Bone marrow (tissue), 2 donors: ENCODE results near the gene FKBP10.
"Not testable (repeated sequence)": the region's sequence is repeated elsewhere in the genome, so short reads cannot be mapped to it uniquely, and the experiment has no call there.

ENCODE experiments used
- DNase-seq, 2 donors: peaks; one replicate each; lab custom pipeline; 2025; lab: John Stamatoyannopoulos, UW

Gene FKBP10, protein sequence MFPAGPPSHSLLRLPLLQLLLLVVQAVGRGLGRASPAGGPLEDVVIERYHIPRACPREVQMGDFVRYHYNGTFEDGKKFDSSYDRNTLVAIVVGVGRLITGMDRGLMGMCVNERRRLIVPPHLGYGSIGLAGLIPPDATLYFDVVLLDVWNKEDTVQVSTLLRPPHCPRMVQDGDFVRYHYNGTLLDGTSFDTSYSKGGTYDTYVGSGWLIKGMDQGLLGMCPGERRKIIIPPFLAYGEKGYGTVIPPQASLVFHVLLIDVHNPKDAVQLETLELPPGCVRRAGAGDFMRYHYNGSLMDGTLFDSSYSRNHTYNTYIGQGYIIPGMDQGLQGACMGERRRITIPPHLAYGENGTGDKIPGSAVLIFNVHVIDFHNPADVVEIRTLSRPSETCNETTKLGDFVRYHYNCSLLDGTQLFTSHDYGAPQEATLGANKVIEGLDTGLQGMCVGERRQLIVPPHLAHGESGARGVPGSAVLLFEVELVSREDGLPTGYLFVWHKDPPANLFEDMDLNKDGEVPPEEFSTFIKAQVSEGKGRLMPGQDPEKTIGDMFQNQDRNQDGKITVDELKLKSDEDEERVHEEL

DNA sequence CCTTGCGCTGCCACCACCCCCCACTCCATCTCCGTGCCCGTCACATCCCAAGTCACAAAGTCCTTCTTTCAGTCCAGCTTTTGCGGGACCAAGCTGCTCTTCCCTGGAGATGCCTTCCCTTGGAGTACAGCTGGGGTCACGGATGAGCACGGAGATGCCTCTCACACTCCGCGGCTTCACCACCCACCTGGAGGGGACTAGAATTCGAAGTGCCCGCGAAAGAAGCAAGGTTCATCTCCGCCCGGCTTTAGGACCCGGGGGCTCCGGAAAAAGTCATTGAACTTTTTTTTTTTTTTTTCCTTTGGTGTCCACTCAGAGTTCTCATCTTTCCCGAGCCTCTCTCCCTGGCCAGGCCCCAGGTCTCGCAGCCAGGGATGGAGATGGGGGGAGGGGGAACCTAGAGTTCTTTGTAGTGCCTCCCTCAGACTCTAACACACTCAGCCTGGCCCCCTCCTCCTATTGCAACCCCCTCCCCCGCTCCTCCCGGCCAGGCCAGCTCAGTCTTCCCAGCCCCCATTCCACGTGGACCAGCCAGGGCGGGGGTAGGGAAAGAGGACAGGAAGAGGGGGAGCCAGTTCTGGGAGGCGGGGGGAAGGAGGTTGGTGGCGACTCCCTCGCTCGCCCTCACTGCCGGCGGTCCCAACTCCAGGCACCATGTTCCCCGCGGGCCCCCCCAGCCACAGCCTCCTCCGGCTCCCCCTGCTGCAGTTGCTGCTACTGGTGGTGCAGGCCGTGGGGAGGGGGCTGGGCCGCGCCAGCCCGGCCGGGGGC lies at the start of gene FKBP10:
FKBP10 (plus strand) TSS at position 624 of the 771 bp plus-strand sequence; CDS start at position 655, 31 bp downstream.
- DNase-seq: no peak

DNA sequence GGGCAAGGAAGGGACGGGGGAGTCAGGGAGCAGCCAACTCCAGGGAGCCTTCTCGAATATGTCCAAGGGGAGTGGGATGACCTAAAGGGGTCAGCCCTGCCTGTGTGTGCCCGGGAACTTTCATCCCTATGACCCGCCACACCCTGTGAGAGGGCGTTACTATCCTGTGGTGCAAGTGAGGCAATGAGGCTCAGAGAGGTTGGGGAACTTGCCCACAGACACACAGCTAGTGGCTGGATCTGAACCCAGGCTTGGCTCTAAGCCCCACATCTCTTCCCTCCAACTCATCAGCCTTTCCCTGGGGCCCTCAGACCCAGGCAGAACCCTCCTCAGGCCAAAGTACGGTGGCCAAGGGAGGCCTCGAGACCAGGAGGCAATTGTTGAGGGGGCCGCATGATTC lies 49.5 kb upstream of the FKBP10 start:
- no peak for DNase-seq

DNA sequence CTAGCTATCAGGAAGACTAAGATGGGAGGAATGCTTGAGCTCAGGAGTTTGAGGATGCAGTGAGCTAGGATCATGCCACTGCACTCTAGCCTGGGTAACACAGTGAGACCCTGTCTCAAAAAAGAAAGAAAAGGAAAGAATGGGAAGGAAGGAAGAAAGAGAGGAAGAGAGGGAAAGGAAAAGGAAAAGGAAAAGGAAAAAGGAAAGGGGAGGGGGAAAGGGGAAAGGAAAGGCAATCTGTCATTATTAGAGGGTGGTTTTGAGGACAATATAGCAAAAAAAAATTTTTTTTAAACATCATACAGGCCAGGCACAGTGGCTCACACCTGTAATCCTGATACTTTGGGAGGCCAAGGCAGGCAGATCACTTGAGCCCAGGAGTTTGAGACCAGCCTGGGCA lies 46.7 kb upstream of the FKBP10 start:
- DNase-seq: no peak

DNA sequence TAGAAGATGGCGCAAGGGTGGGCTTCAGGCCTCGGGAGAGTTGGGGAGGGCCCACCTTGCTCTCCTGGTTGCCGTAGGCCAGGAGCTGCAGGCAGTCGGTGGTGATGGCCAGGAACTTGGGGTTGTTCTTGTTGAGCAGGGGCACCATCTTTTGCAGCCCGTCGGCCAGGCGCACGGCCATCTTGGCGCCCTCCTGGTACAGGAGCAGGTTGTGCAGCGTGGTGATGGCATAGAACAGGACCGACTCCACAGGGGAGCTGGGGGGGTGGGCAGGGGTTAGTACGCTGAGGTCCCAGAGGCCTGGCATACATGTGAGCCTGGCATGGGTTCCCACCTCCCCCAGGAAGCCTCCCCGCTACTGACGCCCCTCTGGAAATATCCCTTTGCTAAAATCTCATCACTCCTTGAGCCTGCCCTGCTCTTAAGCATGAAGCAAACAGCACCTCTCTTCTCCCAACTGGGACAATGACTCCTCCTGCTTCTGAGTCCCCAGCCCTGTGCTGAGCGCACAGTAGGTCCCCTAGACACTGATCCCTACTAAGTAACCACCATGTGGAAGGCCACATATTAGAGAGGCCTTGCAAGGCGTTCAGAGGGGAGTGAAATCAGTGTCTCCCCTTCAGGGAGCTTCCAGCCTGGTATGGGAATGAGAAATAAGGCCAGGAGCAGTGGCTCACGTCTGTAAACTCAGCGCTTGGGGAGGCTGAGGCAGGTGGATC lies 45.3 kb upstream of the FKBP10 start:
- no peak for DNase-seq

DNA sequence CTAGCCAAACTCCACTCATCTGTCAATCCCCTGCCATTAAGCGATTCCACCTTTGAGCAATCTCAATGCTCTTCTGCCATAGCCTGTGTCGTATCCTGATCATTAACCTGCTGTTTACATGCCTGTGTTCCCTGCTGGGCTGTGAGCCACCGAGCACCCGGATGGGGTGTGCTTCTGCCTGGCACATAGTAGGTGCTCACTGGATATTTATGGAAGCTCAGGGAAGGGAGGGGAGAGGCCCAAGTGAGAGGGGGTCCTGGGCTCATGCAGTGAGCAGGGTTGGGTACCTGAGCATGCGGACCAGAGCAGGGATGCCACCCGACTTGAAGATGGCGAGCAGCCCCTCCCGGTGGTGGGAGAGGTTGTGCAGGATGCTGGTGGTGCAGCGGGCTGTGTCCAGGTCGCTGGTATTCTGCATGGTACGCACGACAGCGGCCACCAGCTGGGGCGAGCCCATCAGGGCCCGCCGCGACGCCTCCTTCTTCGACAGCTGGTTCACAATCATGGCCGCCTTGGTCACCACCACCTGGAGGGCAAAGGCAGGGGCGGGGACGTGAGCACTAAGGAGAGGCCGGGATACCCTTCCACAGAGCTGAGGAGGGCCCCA lies 44.0 kb upstream of the FKBP10 start:
- no peak for DNase-seq

DNA sequence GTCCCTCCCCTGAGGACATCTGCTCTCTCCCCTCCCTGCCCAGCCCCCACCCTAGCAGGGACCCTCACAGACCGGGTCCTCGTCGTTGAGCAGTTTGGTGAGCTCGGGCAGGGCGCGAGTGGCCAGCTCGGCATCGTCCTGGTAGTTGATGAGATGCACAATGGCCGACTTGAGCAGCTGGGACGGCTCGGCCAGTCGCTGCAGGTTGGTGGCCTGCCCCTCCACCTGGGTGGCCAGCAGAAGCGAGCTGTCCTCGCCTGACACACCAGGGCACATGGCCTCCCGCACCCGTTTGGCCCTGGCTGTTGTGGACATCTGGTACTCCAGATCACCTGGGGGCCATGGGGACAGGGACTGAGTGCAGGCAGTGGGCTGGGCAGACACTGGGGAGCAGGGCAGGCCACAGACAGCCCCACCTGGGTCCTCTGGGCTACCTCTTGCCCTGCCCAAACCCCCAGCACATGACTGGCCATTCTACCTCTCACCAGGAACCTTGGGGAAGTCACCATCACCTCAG lies 43.4 kb upstream of the FKBP10 start:
- no peak for DNase-seq

DNA sequence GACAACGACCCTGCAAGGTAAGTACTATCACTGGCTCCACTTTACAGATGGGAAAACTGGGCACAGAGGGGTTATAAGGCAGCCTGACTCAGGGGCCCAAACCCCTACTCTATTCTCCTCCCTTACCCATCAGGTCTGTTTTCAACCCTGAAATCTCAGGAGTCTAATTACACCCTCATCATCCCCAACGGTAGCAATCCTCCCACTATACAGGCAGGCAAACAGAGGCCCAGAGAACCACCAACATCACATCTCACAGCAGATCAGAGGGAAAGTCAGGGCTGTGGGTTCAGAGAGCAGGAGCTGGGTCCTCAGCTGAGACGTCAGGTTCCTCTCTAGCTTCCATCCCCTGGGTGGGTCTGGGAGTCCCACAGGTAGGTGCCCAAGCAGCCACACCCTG lies 42.8 kb upstream of the FKBP10 start:
- DNase-seq: no peak

DNA sequence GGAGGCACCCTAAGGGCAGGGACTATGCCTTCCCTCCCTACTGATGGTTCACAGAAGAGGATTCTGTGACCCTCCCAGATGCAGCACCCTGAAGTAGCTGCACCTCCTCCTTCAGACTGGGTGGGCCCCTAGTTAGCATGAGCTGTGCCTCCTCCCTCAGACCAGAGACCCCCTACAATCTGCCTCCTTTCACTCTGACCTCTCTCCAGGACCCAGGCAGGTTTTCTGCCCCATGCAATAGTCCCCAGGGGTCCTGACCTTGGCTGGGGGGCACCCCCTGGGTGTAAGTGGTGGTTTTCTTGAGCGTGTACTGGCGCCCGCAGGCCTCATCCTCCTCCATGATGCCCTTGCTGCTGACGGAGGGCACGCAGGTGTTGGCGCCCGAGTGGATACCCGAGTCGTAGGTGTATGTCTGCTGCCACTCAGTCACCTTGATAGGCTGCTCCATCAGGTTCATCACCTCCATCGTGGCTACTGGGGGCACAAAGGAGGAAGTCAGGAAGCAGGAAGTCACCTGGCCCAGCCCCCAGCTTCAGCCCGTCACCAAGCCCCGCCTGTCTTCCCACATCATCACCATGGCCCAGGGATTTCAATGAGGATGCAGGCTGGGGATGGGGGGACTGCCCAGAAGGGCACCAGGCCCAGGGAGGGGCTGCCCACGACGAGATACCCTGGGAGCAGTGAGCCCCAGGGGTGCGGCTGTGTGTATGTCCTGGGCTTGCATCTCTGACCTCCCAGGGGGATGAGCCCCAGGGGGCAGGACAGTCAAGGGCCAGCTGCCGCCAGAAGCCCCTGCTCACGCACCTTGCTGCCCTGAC lies 41.2 kb upstream of the FKBP10 start:
- no peak for DNase-seq

DNA sequence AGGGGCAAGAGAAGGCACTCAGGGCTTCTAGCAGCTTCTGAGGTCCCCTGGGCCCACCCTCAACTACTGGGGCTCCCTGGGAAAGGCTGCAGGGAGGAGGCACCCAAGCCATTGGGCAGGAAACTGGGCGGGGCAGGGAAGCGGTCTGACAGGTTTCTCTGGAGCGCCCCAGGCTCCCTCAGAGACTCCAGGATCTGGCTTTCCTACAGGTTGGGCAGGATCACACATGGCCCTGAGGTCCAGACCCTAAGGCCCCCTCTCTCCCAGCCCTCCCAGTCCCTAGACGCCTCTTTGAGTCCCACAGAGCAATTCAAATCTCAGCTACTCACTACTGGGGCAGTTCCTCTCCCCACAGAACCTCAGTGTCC lies 40.6 kb upstream of the FKBP10 start:
- no peak for DNase-seq

DNA sequence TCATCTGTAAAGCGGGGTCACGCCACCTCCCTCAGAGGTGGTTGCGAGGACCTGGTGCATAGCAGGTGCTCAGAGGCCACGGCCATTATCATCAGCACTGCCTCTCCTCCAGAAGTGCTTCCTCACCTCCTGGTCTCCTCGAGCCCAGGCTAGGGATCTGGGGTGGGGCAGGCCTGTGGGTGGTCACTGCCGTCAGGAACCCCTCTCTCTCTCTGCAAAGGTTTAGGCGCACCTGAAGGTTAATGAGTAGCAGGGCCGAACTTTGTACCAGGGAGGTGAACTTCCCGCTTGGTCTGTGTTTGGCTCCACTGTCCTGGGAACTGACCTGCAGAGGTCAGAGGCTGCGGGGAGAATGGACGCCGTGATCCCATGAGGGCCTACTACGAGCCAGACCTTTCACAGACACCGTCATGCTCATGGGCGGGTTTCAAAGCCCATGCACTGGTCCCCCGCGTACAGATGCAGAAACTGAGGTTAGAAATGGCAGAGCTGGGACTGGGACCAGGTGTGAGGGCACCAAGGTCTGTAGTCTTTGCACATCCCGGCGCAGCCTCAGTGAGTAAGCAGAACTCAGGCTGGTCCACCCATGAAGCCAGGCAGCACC lies 40.1 kb upstream of the FKBP10 start:
- DNase-seq: no peak

DNA sequence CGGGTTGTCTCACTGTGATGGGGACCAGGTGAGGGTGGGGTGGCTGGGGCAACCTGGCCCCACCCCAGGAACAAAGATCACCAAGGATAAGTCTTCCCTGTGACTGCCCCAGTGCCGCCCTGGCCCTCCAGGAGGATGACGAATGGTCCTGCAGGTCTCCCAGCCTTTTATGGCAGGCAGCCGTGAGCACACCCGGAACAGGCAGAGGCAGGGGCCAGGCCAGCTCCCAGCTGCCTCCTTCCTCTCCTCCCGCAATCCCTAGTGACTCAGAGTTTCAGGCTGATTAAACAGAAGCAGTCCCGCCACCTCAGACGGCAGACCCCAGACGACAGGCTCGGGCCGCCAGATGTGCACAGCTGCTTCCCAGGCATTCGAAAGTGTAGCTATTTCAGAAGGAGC lies 39.6 kb upstream of the FKBP10 start:
- no peak for DNase-seq

DNA sequence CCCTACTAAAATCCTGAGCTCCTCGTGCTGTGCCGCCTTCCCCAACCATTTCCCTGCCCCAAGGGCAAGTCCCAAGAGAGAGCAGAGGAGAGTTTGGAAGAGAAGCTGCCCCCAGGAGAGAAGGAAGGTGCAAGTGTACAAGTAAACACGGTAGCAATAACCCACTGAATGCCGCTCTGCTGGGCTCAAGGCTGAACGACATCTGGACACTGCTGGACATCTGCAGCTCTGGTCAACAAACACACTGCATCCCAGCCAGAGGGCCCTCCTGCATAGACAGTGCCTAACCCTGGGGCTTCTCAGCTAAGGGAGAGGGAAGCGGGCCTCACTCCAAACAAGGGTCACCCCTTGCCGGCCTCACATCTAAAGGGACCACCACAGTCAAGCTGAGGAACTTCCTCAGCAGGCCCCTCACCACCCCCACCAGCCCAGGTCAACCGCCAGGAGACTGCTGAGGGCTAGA lies 39.0 kb upstream of the FKBP10 start:
- no peak for DNase-seq

DNA sequence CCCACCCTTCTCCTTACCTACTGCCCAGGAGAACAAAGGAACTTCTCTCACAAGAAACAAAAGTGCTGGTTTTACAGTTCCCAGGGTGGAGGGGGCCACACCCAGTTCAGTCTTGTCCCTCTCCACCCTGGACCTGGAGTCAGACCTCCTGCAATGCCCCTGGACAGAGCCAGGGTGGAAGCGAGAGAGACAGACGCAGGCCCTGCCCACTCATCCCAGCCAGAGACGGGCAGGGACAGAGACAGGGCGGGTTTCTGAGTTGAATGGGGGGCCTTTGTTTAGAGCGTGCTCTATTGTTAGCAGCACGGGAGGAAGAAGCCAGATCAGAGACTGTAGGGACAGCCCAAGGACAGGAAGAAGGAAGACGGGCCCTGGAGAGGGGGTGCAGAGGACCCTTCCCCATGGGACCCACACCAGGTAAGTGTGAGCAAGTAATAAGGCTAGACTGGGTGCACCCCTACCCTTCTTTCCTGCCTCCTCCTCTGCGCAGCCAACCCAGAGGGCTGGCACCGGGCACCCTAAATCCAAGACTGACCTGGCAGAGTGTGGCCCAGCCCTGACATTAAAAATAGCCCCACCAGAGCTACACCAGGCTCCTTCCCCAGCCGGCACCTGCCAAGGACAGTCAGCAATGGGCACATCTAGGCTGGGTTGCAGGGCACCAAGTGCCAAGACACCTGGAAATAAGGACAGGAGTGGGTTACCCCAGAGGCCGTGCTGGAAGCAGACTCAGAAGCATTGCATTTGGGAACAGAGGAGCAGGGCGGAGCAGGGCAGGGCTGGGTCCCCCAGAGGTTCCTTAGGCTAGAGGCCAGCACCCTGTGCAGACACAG lies 37.2 kb upstream of the FKBP10 start:
- no peak for DNase-seq

DNA sequence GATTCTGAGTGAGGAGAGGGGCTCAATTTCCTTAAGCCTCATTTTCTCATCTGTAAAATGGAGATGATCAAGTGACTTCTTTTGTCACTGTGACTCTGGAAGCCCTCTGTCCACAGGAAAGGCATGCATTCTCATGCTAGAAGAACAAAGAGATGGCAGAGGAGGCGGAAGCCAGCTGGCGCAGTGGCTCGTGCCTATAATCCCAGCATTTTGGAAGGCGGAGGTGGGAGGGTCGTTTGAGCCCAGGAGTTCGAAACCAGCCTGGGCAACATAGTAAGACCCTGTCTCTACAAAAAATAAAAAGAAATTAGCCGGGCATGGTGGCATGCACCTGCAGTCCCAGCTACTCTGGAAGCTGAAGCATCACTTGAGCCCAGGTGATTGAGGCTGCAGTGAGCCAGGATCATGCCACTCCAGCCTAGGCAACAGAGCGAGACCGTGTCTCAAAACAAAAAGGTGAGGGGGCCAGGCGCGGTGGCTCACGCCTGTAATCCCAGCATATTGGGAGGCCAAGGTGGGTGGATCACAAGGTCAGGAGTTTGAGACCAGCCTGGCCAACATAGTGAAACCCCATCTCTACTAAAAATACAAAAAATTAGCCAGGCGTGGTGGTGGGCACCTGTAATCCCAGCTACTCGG lies 36.4 kb upstream of the FKBP10 start:
- DNase-seq: not testable (repeated sequence)

DNA sequence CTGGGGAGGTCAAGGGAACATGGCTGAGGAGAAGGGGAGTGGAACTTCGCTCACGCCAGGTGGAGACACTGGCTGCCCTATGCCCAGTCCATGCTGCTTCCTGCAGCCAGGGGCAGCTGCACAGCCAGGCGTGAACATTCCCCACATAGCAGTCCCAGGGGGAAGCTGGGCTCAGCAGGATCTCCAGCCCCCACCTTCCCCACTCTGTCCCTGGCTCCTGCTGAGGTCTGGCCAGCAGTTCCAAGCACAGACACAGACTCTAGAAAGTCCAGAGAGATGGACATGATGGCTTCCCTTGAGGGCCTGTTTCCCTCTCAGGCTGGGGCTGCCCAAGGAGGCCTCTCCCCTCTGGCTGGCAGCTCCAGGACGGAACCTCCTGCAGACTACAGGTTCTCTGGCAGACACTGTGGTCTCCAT lies 35.6 kb upstream of the FKBP10 start:
- no peak for DNase-seq

DNA sequence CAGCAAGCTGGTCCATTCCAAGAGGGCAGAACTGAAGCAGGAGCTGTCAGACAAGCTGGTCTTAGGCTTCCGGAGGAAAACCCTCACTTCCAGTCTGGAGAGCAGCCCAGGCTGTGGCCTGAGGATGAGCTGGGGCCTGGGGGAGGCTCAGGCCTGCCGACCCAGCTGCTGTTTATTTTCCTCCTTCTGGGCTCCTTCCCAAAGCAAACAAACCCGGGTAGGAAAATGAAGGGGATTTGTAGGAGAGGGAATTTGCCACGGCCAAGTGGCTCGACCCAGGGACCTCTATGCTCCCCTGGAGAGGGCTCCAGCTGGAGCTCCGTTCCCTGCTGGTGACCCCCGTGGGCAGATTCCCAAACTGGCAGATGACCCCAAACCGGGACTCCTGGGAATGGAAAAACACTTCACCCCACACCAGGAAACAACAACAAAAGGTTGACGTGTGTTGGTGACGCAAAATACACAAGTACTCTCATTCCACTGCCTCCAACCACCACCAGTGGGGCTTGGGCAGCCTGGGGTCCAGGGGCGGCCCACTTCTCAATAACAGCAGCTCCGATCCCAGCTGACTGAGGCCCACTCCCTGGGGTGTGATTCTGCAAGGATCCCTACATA lies 35.1 kb upstream of the FKBP10 start:
- DNase-seq: no peak

DNA sequence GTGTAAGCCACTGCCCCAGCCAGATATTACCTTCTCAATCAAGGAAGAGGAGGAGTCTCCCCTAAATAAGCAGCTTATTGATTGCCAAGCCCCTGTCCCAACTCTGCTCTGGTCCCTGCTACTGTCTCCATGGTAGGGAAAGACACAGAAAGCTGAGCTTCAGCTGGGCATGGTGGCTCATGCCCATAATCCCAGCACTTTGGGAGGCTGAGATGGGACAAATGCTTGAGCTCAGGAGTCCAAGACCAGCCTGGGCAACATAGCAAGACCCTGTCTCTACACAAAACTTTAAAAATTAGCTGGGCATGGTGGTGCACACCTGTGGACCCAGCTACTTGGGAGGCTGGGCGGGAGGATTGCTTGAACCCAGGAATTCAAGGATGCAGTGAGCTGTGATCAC lies 32.9 kb upstream of the FKBP10 start:
- no peak for DNase-seq

DNA sequence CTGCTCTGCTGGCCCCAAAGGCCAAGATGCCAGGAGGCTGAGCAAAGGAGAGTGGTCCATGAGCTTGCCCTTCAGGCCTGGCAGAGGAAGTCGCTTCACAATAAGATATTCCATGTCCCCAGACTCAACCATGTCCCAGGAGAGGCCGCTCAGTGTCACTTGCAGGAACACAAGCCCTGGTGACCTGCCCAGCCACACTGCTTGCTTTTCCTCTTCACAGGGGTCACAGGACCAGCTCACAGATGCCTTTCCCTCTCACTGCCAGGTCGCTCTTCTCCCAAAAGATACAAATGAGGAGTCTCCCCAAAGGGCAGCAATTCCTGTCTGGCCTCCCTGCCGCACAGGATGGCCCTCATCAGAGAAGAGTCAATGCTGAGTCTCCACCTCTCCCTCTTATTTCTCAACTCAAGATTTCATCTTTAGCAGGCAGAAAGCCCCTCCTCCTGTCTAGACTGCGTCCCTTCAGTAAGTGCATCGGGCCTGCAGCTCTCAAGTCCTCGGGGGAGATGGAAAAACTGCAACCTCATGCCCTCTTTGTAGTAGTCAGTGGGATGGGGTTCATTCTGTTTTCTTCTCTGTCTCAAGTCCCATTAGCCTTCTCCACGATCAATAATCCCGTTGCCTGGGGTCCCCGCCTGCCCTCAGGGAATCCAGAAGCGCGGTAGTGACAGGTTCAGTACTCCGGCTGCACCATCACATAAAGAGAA lies 31.2 kb upstream of the FKBP10 start:
- no peak for DNase-seq
